GM12878 (cell line): ENCODE data around the gene FAM76B. TPM values are rescaled to one million over a fixed set of nuclear protein-coding genes. Genes with fewer than 3 reads are reported as not detected.

Source experiments
- BACH1 ChIP-seq: fragments of 450-650 bp; IDR thresholded peaks from 2 replicates; pipeline ENCODE4 v1.6.1; 2017; ENCODE audit warnings: mild to moderate bottlenecking, borderline replicate concordance
- BHLHE40 ChIP-seq, 2 experiments: fragments of 450-650 bp in 1 of 2; IDR thresholded peaks; 2 replicates each; pipeline ENCODE4 v1.6.1; 2011 to 2017; ENCODE audit warnings: low read depth in 2 of 2, borderline replicate concordance in 1 of 2, improper control_type of control experiment in 1 of 2, low read length in 1 of 2, mild to moderate bottlenecking in 1 of 2
- BRCA1 ChIP-seq: IDR thresholded peaks from 2 replicates; pipeline ENCODE4 v1.6.1; 2011; ENCODE audit warnings: low read depth, low read length, improper control_type of control experiment
- CHD2 ChIP-seq: IDR thresholded peaks from 2 replicates; pipeline ENCODE4 v1.6.1; 2011; ENCODE audit warnings: low read depth, low read length, improper control_type of control experiment, borderline replicate concordance
- CTCF ChIP-seq, 3 experiments: IDR thresholded peaks in 2 of 3; conservative IDR thresholded peaks in 1 of 3; 2 replicates each; pipeline ENCODE4 v1.5.1; 2011; ENCODE audit warnings: low read depth in 3 of 3, low read length in 3 of 3, mild to moderate bottlenecking in 3 of 3, control low read depth in 2 of 3, moderate library complexity in 2 of 3, inconsistent platforms in 1 of 3, mixed read lengths in 1 of 3; ENCODE audit not compliant: control insufficient read depth in 2 of 3, insufficient read depth in 1 of 3; ENCODE audit errors: extremely low read depth in 1 of 3
- DPF2 ChIP-seq: fragments of 450-650 bp; IDR thresholded peaks from 2 replicates; pipeline ENCODE4 v1.6.1; 2017; ENCODE audit warnings: mild to moderate bottlenecking
- EGR1 ChIP-seq, 2 experiments: IDR thresholded peaks; 1 replicate in 1 of 2; 2 replicates in 1 of 2; pipeline ENCODE4 v1.6.1; 2011 to 2012; ENCODE audit warnings: low read depth in 2 of 2, low read length in 2 of 2, borderline replicate concordance in 1 of 2, mild to moderate bottlenecking in 1 of 2, moderate library complexity in 1 of 2
- ETV6 ChIP-seq, 2 experiments: fragments of 450-650 bp in 1 of 2; IDR thresholded peaks in 1 of 2; conservative IDR thresholded peaks in 1 of 2; 2 replicates each; pipeline ENCODE4 v1.6.1; 2014; ENCODE audit warnings: antibody characterized with exemption in 1 of 2, borderline replicate concordance in 1 of 2, low read depth in 1 of 2, mild to moderate bottlenecking in 1 of 2, moderate library complexity in 1 of 2
- EZH2 ChIP-seq: IDR thresholded peaks from 2 replicates; pipeline ENCODE4 v1.6.1; 2012; ENCODE audit warnings: low read depth, mild to moderate bottlenecking, control low read depth, inconsistent platforms, low read length, borderline replicate concordance; ENCODE audit not compliant: control insufficient read depth
- IKZF1 ChIP-seq: fragments of 450-650 bp; conservative IDR thresholded peaks from 2 replicates; pipeline ENCODE4 v1.6.1; 2017; ENCODE audit warnings: antibody characterized with exemption, mild to moderate bottlenecking
- KLF5 ChIP-seq: fragments of 450-650 bp; IDR thresholded peaks from 2 replicates; pipeline ENCODE4 v1.6.1; 2014; ENCODE audit warnings: mild to moderate bottlenecking; ENCODE audit not compliant: partially characterized antibody
- NFIC ChIP-seq: IDR thresholded peaks from 2 replicates; pipeline ENCODE4 v1.6.1; 2012; ENCODE audit warnings: low read depth, mild to moderate bottlenecking, inconsistent platforms, low read length, moderate library complexity
- NFYB ChIP-seq: IDR thresholded peaks from 2 replicates; pipeline ENCODE4 v1.6.1; 2011; ENCODE audit warnings: low read depth, mild to moderate bottlenecking, low read length, improper control_type of control experiment, moderate library complexity; ENCODE audit not compliant: insufficient read depth
- NKRF ChIP-seq: fragments of 450-650 bp; conservative IDR thresholded peaks from 2 replicates; pipeline ENCODE4 v1.6.1; 2017; ENCODE audit warnings: mild to moderate bottlenecking, moderate library complexity
- NR2C2 ChIP-seq: IDR thresholded peaks from 2 replicates; pipeline ENCODE4 v1.6.1; 2011; ENCODE audit warnings: borderline replicate concordance, low read depth; ENCODE audit not compliant: control insufficient read depth, insufficient read length
- PML ChIP-seq: IDR thresholded peaks from 2 replicates; pipeline ENCODE4 v1.6.1; 2012; ENCODE audit warnings: low read length, inconsistent platforms
- POLR2A ChIP-seq: IDR thresholded peaks from 2 replicates; pipeline ENCODE4 v1.6.1; 2011; ENCODE audit warnings: low read depth, mild to moderate bottlenecking, low read length
- POLR2AphosphoS5 ChIP-seq: IDR thresholded peaks from 2 replicates; pipeline ENCODE4 v1.6.1; 2011; ENCODE audit warnings: mild to moderate bottlenecking, low read length, inconsistent platforms
- RBBP5 ChIP-seq: fragments of 200-600 bp; sonication (generic); conservative IDR thresholded peaks from 2 replicates; pipeline ENCODE4 v1.6.1; 2016
- RELB ChIP-seq: fragments of 450-650 bp; IDR thresholded peaks from 2 replicates; pipeline ENCODE4 v1.6.1; 2017; ENCODE audit warnings: low read depth, mild to moderate bottlenecking, moderate library complexity
- RUNX3 ChIP-seq: IDR thresholded peaks from 2 replicates; pipeline ENCODE4 v1.6.1; 2012; ENCODE audit warnings: low read length, inconsistent platforms
- SMAD5 ChIP-seq: IDR thresholded peaks from 2 replicates; pipeline ENCODE4 v1.6.1; 2016; ENCODE audit warnings: antibody characterized with exemption, low read depth
- SREBF1 ChIP-seq: IDR thresholded peaks from 2 replicates; pipeline ENCODE4 v1.6.1; 2012; ENCODE audit warnings: mild to moderate bottlenecking, low read length
- YBX1 ChIP-seq: fragments of 450-650 bp; IDR thresholded peaks from 2 replicates; pipeline ENCODE4 v1.6.1; 2016; ENCODE audit warnings: antibody characterized with exemption
- YY1 ChIP-seq: IDR thresholded peaks from 2 replicates; pipeline ENCODE4 v1.6.1; 2011; ENCODE audit warnings: low read depth, mild to moderate bottlenecking, low read length
- ZBED1 ChIP-seq: IDR thresholded peaks from 2 replicates; pipeline ENCODE4 v1.6.1; 2016; ENCODE audit warnings: borderline replicate concordance
- ZSCAN29 ChIP-seq: fragments of 450-650 bp; IDR thresholded peaks from 2 replicates; pipeline ENCODE4 v1.6.1; 2017; ENCODE audit warnings: mild to moderate bottlenecking, moderate library complexity
- polyA plus RNA-seq, 11 experiments: library from polyadenylated mRNA; depleted of rRNA in 4 of 11; unstranded in 6 of 11; stranded (reverse) in 5 of 11; fragments of >200 nt; fragmentation: Nextera tagmentation in 4 of 11; fragmentation: Illumina TruSeq in 1 of 11; extraction: Ambion mirVana in 4 of 11; extraction: Trizol in 1 of 11; gene quantifications; 1 replicate in 1 of 11; 2 replicates in 10 of 11; pipeline versions ENCODE4 v1.2.1 to v1.2.3, GENCODE V29; 2011 to 2016; ENCODE audit warnings: inconsistent platforms in 2 of 11, missing spikeins in 2 of 11, low read depth in 1 of 11
- total RNA-seq, 4 experiments: library from RNA; depleted of rRNA in 3 of 4; stranded (reverse); fragments of >200 nt in 3 of 4; fragmentation: Illumina TruSeq in 1 of 4; extraction: Trizol in 1 of 4; gene quantifications; 2 replicates each; pipeline versions ENCODE4 v1.2.1 to v1.2.3, GENCODE V29; 2013 to 2021

Gene FAM76B
- total and polyA plus RNA-seq, 10 of the 15 experiments (the other 5 are each of a cell fraction or from before 2014, with no cell fraction given), result 13.5 to 56.8 (median 28.4) TPM

- TF ChIP-seq CHD2, result peak; percentile 95
- TF ChIP-seq BHLHE40 (IDR thresholded peaks at IDR 0.05; ENCODE audit: borderline replicate concordance in 1 of 2, low read depth in 2 of 2, low read length in 1 of 2), result peak; percentile 25 to 75; a peak in 3 of 4 replicates
- TF ChIP-seq NFIC, result no peak
- TF ChIP-seq NFYB, result peak; percentile 89
- no peak for TF ChIP-seq RELB
- peak; percentile 68; the same call in 1 of the 2 replicates for TF ChIP-seq NKRF
- peak; percentile 44; the same call in 1 of the 2 replicates for TF ChIP-seq ZBED1
- TF ChIP-seq RBBP5, result no peak
- TF ChIP-seq EGR1 (IDR thresholded peaks at IDR 0.05; ENCODE audit: borderline replicate concordance in 1 of 2, low read depth in 2 of 2, low read length in 2 of 2), result peak in 1 of 2 experiments; percentile 87; a peak in 2 of 3 replicates
- peak; percentile 86 for TF ChIP-seq DPF2
- TF ChIP-seq IKZF1, result peak; percentile 88
- TF ChIP-seq SREBF1, result no peak
- 0 out of 2 replicates have a peak, but pooled peaks have one; percentile 30 for TF ChIP-seq YY1
- peak; percentile 66; the same call in 1 of the 2 replicates for TF ChIP-seq SMAD5
- no peak for TF ChIP-seq YBX1
- TF ChIP-seq PML, result no peak; the same call in 1 of the 2 replicates
- no peak for TF ChIP-seq CTCF (IDR thresholded peaks at IDR 0.05 in 2 of 3, conservative IDR thresholded peaks at IDR 0.05 in 1 of 3; ENCODE audit: control insufficient read depth in 2 of 3, extremely low read depth in 1 of 3, insufficient read depth in 1 of 3, low read depth in 3 of 3, low read length in 3 of 3)
- TF ChIP-seq RUNX3, result peak; percentile 92
- peak; percentile 77; the same call in 1 of the 2 replicates for TF ChIP-seq ZSCAN29
- peak; percentile 74 for TF ChIP-seq KLF5
- TF ChIP-seq BRCA1, result no peak
- TF ChIP-seq NR2C2, result no peak
- TF ChIP-seq EZH2, result no peak
- TF ChIP-seq ETV6 (conservative IDR thresholded peaks at IDR 0.05 in 1 of 2, IDR thresholded peaks at IDR 0.05 in 1 of 2; ENCODE audit: borderline replicate concordance in 1 of 2, low read depth in 1 of 2), result peak in 1 of 2 experiments; percentile 42; a peak in 1 of 4 replicates
- TF ChIP-seq POLR2AphosphoS5, result peak; percentile 60; the same call in 1 of the 2 replicates
- peak; percentile 92 for TF ChIP-seq BACH1
- peak; percentile 88 for TF ChIP-seq POLR2A
Observed at GRCh38 chr11:95789506-95790122, at the start of gene FAM76B (continued).
